Measurements from ENCODE around the gene ESRRB. TPM values are rescaled to one million over a fixed set of nuclear protein-coding genes. Genes with fewer than 3 reads are reported as not detected.

ESRRB gene
- total RNA-seq, 2 donors from 2014 or later, result 1.1 to 1.2 TPM

- Mint-ChIP-seq H3K27ac (no peak overlapping the region), H3K4me1 (peaks cover 4% of the 10 kb centered on the region), H3K36me3 (ENCODE audit: low read depth) (no peaks in the 10 kb centered on the region), H3K27me3 (ENCODE audit: insufficient read depth) (peaks cover 55% of the 10 kb centered on the region), H3K4me3 (no peak overlapping the region), H3K9me3 (no peaks in the 10 kb centered on the region)
- Histone ChIP-seq H3K4me1 (ENCODE audit: control insufficient read depth, insufficient read depth, low read length) (no peaks in the 10 kb centered on the region), H3K9me3 (ENCODE audit: control insufficient read depth, low read length) (no peaks in the 10 kb centered on the region), H3K36me3 (ENCODE audit: control insufficient read depth, insufficient read depth, low read length) (no peaks in the 10 kb centered on the region), H3K27me3 (ENCODE audit: control insufficient read depth, insufficient read depth, low read length, poor library complexity, severe bottlenecking) (peaks cover 34% of the 10 kb centered on the region), H3K4me3 (ENCODE audit: low read length) (no peak overlapping the region), H3K27ac (ENCODE audit: low read depth, low read length) (no peak overlapping the region), H3K9ac (ENCODE audit: extremely low read depth, low read length, poor library complexity, severe bottlenecking) (no peak overlapping the region)
- DNase-seq, result no peak
- TF ChIP-seq, protein P1, sequence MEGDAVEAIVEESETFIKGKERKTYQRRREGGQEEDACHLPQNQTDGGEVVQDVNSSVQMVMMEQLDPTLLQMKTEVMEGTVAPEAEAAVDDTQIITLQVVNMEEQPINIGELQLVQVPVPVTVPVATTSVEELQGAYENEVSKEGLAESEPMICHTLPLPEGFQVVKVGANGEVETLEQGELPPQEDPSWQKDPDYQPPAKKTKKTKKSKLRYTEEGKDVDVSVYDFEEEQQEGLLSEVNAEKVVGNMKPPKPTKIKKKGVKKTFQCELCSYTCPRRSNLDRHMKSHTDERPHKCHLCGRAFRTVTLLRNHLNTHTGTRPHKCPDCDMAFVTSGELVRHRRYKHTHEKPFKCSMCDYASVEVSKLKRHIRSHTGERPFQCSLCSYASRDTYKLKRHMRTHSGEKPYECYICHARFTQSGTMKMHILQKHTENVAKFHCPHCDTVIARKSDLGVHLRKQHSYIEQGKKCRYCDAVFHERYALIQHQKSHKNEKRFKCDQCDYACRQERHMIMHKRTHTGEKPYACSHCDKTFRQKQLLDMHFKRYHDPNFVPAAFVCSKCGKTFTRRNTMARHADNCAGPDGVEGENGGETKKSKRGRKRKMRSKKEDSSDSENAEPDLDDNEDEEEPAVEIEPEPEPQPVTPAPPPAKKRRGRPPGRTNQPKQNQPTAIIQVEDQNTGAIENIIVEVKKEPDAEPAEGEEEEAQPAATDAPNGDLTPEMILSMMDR (conservative IDR thresholded peaks at IDR 0.05), result no peak
- WGBS, 2 experiments (ENCODE audit: insufficient coverage in 1 of 2, insufficient read length in 1 of 2), result 91 to 95% methylated on average over 3 to 7 of the region's 7 CpGs
Observed at GRCh38 chr14:76371066-76371465, 4.9 kb upstream of the ESRRB start.

GRCh38 chr14:76373456-76373855 is 2.5 kb upstream of the ESRRB start:
- H3K27ac ChIP-seq (ENCODE audit: low read depth, low read length), result no peak overlapping the region
- no peak overlapping the region for H3K9ac ChIP-seq (ENCODE audit: extremely low read depth, low read length, poor library complexity, severe bottlenecking)
- WGBS, 2 experiments (ENCODE audit: insufficient coverage in 1 of 2, insufficient read length in 1 of 2), result 82 to 100% methylated on average over 1 to 3 of the region's 3 CpGs
- peaks cover 4% of the 10 kb centered on the region for H3K4me1 ChIP-seq (ENCODE audit: control insufficient read depth, insufficient read depth, low read length)
- Mint-ChIP-seq H3K9me3 (no peaks in the 10 kb centered on the region), H3K4me1 (peaks cover 11% of the 10 kb centered on the region), H3K27me3 (ENCODE audit: insufficient read depth) (peaks cover 75% of the 10 kb centered on the region), H3K36me3 (ENCODE audit: low read depth) (no peaks in the 10 kb centered on the region), H3K4me3 (no peak overlapping the region), H3K27ac (no peak overlapping the region)
- peak; percentile 65 for DNase-seq
- H3K27me3 ChIP-seq (ENCODE audit: control insufficient read depth, insufficient read depth, low read length, poor library complexity, severe bottlenecking), result peaks cover 58% of the 10 kb centered on the region
- H3K4me3 ChIP-seq (ENCODE audit: low read length), result no peak overlapping the region
- TF ChIP-seq, protein P1 (conservative IDR thresholded peaks at IDR 0.05), result peak; percentile 61
- no peaks in the 10 kb centered on the region for H3K36me3 ChIP-seq (ENCODE audit: control insufficient read depth, insufficient read depth, low read length)
- H3K9me3 ChIP-seq (ENCODE audit: control insufficient read depth, low read length), result no peaks in the 10 kb centered on the region

DNA sequence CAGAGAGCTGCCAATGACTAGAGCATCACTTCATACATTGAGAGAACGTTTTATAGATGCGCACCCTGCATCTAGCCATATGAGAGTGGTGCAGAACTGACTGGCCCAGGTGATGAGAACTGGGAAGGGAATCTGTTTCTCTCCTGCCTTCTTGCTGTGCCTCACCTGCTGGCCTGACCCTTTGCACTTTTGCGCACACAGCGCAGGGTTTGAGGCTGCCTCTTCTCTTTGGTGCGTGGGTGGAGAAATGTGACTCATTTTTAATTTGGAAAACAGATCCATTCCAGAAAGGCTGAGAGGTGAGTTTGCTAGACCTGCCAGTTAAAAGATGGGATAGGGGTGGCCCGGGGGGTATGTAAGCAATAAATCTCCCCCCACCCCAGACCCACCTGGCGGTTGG is 453 bp upstream of the ESRRB start:
- Histone ChIP-seq H3K27ac (ENCODE audit: low read depth, low read length) (no peak overlapping the region), H3K36me3 (ENCODE audit: control insufficient read depth, insufficient read depth, low read length) (no peaks in the 10 kb centered on the region), H3K27me3 (ENCODE audit: control insufficient read depth, insufficient read depth, low read length, poor library complexity, severe bottlenecking) (peaks cover 78% of the 10 kb centered on the region), H3K9ac (ENCODE audit: extremely low read depth, low read length, poor library complexity, severe bottlenecking) (no peak overlapping the region), H3K9me3 (ENCODE audit: control insufficient read depth, low read length) (no peaks in the 10 kb centered on the region), H3K4me3 (ENCODE audit: low read length) (no peak overlapping the region), H3K4me1 (ENCODE audit: control insufficient read depth, insufficient read depth, low read length) (peaks cover 4% of the 10 kb centered on the region)
- Mint-ChIP-seq H3K36me3 (ENCODE audit: low read depth) (no peaks in the 10 kb centered on the region), H3K4me1 (peaks cover 11% of the 10 kb centered on the region), H3K4me3 (peak overlapping the region; percentile 62), H3K9me3 (no peaks in the 10 kb centered on the region), H3K27me3 (ENCODE audit: insufficient read depth) (peaks cover 93% of the 10 kb centered on the region), H3K27ac (no peak overlapping the region)
- TF ChIP-seq, protein P1 (conservative IDR thresholded peaks at IDR 0.05), result no peak
- no peak for DNase-seq
- 48 to 59% methylated on average over 4 to 5 of the region's 7 CpGs for WGBS, 2 experiments (ENCODE audit: insufficient coverage in 1 of 2, insufficient read length in 1 of 2)
